ENCODE measurements around the gene ATG101. TPM values are rescaled to one million over a fixed set of nuclear protein-coding genes. Genes with fewer than 3 reads are reported as not detected.

ATG101 gene
- total and polyA plus RNA-seq, 2 of the 13 experiments (the other 11 are each of a cell fraction or from before 2014, with no cell fraction given), result 58.2 to 67.7 TPM

GRCh38 chr12:52043386-52044212 lies 26.2 kb upstream of the ATG101 start:
- ATAC-seq (peak; percentile 73), FAIRE-seq (peak; percentile 18), DNase-seq (ENCODE audit: low spot score) (peak; percentile 52)
- 49% methylated on average over 7 of the region's 21 CpGs for WGBS (ENCODE audit: low lambda C conversion rate)
- no TSS peak for BruUV-seq (replicated peaks)
- Histone ChIP-seq H2AFZ (ENCODE audit: low read length) (no peak overlapping the region), H3K79me2 (ENCODE audit: insufficient read depth, low read length) (no peaks in the 10 kb centered on the region), H3K9ac (ENCODE audit: insufficient read depth, low read depth, low read length) (peak overlapping the region; percentile 6; the same call in 1 of the 2 replicates), H3K27ac (ENCODE audit: extremely low read length, insufficient read depth, low read length) (no peak overlapping the region), H3K4me3 (replicated peaks in 1 of 3; ENCODE audit: insufficient read depth in 1 of 3, low read depth in 2 of 3, low read length in 3 of 3) (no peak overlapping the region), H3K27me3 (ENCODE audit: control insufficient read depth in 1 of 2, insufficient read depth in 2 of 2, low read length in 2 of 2) (peaks cover 0 to 6% of the 10 kb centered on the region in 2 experiments; a peak in 2 of 5 replicates), H3K9me3 (ENCODE audit: low read length) (no peaks in the 10 kb centered on the region), H3K36me3 (replicated peaks in 1 of 2; ENCODE audit: control insufficient read depth in 1 of 2, insufficient read depth in 2 of 2, low read length in 2 of 2) (no peaks in the 10 kb centered on the region), H4K20me1 (ENCODE audit: insufficient read depth, low read length) (no peaks in the 10 kb centered on the region), H3K4me2 (ENCODE audit: low read depth, low read length) (peak overlapping the region; percentile 11; the same call in 1 of the 2 replicates), H3K4me1 (ENCODE audit: insufficient read depth, low read length) (peaks cover 79% of the 10 kb centered on the region)
- CTCF ChIA-PET (ENCODE audit: low intra/inter-chr PET ratio, low total read pairs), result no interaction called here
- intact Hi-C loops (cut with micrococcal nuclease; ENCODE audit: unreplicated experiment) (no loop called here), in situ Hi-C loops (cut with HindIII; ENCODE audit: extremely low pct_ligation_motif_present, low pct_unique_long_range_greater_than_20kb) (no loop called here)
- POLR2A ChIA-PET, result interaction anchor here (0.5 kb wide), 1 partner anchor 10 kb away, joined by 3 read pairs; no protein-coding TSS in a partner anchor
- TF ChIP-seq TEAD3 (CRISPR knock-in tag; optimal IDR thresholded peaks at IDR 0.05; ENCODE audit: borderline replicate concordance), result peak; percentile 14
- no peak for TF ChIP-seq ZNF3 (CRISPR knock-in tag; IDR thresholded peaks at IDR 0.05)
- peak; percentile 25; the same call in 1 of the 2 replicates for TF ChIP-seq SAP130 (CRISPR knock-in tag; IDR thresholded peaks at IDR 0.05; ENCODE audit: low read depth)
- TF ChIP-seq ZSCAN29 (CRISPR knock-in tag; conservative IDR thresholded peaks at IDR 0.05), result no peak
- 0 out of 2 replicates have a peak, but pooled peaks have one; percentile 17 for TF ChIP-seq ZBTB38 (CRISPR knock-in tag; IDR thresholded peaks at IDR 0.05)
- no peak for TF ChIP-seq ZNF503 (CRISPR knock-in tag; IDR thresholded peaks at IDR 0.05)
- TF ChIP-seq SNAI1 (CRISPR knock-in tag; IDR thresholded peaks at IDR 0.05; ENCODE audit: borderline replicate concordance), result no peak
- TF ChIP-seq ZNF672 (CRISPR knock-in tag; IDR thresholded peaks at IDR 0.05), result no peak
- no peak for TF ChIP-seq POGZ (CRISPR knock-in tag; IDR thresholded peaks at IDR 0.05)
- no peak for TF ChIP-seq ATF2 (CRISPR knock-in tag; IDR thresholded peaks at IDR 0.05)
- no peak for TF ChIP-seq GMEB1 (CRISPR knock-in tag; IDR thresholded peaks at IDR 0.05; ENCODE audit: borderline replicate concordance)
- no peak for TF ChIP-seq MTF1 (CRISPR knock-in tag; IDR thresholded peaks at IDR 0.05)
- no peak for TF ChIP-seq NR2F1 (CRISPR knock-in tag; IDR thresholded peaks at IDR 0.05)
- TF ChIP-seq HMGXB4 (CRISPR knock-in tag; IDR thresholded peaks at IDR 0.05; ENCODE audit: borderline replicate concordance in 1 of 2, low read depth in 1 of 2), result no peak
- TF ChIP-seq ZNF564 (CRISPR knock-in tag; IDR thresholded peaks at IDR 0.05), result no peak
- no peak for TF ChIP-seq ZMYM2 (CRISPR knock-in tag; IDR thresholded peaks at IDR 0.05)
- TF ChIP-seq DNMT3B (CRISPR knock-in tag; conservative IDR thresholded peaks at IDR 0.05), result no peak

Data from HepG2 (cell line).